HG02973 (cell line): ENCODE data around the gene BMS1.
"Not testable (repeated sequence)": the region's sequence is repeated elsewhere in the genome, so short reads cannot be mapped to it uniquely, and the experiment has no call there.

ENCODE experiments used
- ATAC-seq: cut with Tn5 transposase; IDR thresholded peaks from one replicate; pipeline ENCODE4 v1.9.1; 2021; ENCODE audit warnings: moderate library complexity; ENCODE audit not compliant: unreplicated experiment

BMS1 gene

DNA sequence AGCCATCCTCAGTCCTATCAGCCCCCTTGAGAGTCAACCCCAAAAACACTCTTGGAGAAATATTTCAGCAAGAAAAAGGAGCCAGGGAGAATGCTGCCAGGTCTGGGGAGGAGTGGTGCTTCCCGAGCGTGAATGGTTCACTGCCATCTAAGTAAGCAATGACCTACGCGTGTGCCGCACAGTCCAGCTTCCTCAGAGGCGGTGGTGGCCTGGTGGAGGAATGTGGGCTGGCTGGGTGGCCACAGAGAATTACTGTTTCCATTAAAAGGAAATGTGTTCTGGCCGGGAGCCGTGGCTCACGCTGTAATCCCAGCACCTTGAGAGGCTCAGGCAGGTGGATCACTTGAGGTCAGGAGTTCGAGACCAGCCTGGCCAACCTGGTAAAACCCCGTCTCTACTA lies 77.4 kb downstream of the BMS1 start:
- not testable (repeated sequence) for ATAC-seq

DNA sequence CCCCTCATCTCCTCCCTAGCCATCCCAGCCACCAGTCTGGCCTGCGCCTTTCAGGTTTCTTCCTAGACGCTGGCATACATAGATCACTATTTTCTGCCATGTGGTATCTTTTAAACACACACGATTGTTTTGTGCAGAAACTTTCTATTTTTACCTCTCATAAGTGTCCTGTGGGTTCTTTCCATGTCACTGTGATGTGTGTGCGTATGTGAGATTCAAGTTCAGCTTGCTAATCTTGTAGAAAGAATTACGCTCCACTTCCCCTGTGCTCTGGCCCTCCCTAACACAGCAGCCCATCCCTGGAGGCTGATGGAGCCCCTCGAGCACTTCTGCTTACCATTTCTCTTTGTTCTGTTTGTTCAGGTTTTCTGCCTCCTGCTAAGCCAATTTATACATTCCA lies 80.2 kb downstream of the BMS1 start:
- ATAC-seq = not testable (repeated sequence)

DNA sequence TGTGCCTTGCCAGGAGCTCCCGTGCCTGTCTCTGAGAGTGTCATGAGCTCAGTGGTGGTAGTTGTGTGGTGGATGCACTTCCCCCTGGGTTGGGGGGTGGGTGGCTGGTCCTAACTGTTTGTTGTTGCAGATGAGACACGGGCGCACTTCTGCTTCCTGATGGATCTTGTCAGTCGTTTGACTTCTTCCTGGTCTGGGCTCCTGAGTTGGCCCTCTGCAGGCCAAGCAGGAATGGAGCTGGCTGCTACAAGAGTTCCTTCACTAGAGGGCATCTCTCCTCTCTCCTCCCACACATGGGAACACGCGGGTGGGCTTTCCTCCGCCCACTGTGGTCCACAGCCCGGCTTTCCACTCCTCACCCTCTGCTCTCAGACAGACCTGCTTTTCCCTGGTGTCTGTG lies 82.0 kb downstream of the BMS1 start:
- no peak for ATAC-seq

GRCh38 chr10:42865716-42866114 lies 83.1 kb downstream of the BMS1 start:
- ATAC-seq = no peak

DNA sequence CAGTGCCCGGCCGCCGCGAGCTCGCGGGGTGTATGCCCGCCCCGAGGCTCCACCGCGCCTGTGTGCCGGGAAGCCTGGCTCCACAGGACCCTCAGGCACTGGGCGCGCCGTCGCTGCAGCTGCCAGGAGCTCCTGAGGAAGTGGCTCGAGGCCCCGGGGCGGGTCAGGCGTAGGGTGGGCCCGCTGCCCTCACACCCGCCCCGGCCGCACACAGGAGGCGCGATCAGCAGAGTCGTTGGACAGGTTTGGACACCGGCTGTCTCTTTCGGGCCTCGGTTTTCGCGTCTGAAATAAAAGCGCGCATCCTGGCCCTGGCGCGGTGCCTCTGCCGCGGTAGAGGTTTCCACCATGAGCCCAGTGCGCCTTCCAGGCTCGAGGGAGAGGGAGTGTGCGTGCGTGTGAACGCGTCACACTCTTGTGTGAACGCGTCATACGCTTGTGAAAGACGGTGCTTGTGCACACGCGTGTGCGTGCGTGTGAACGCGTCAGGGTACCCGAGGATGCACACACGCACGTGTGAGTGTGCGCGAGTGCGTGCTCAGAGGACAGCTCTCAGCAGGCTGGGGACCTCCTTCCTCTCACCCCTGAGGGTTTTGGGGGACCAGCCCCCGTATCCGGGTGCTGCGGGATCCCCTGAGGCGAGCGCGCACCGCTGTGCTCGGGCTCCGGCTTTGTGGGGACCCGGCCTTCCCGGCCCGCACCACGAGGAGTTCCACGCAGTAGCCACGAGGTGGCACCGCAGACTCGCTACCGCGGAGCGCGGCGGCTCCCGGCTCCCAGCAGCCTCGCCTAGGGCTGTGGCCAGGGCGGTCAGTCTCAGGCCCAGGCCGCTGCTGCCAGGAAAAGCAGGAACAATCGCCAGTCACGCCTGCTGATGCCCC lies 83.8 kb downstream of the BMS1 start:
- ATAC-seq = peak; percentile 62

GRCh38 chr10:42867571-42867970 lies 85.0 kb downstream of the BMS1 start:
- no peak for ATAC-seq

GRCh38 chr10:42868530-42868929 lies 85.9 kb downstream of the BMS1 start:
- no peak for ATAC-seq

GRCh38 chr10:42869977-42870350 lies 87.4 kb downstream of the BMS1 start:
- no peak for ATAC-seq

DNA sequence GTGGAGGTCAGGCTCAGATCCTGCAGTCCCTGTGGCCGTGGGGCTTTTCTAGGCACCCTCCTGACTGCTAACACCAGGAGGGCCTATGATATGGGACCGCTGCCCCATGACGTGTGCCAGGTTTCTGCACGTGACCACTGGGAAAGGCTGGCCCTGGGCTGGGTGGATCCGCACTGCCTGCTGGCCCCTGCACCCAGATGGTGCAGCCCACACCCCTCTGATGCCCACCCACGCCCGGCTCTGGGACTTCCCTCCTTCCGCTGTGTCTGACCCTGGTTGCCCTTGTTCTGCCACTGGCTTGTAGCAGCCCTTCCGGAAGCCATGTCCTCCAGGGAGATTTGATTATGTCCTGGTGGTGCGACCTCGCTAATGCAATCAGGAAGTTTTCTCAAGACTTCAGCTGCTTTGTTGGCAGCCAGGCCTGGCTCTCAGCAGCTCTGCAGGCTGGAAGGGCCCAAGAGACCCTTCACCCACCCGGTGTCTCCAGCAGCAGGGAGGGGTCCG lies 88.6 kb downstream of the BMS1 start:
- not testable (repeated sequence) for ATAC-seq

DNA sequence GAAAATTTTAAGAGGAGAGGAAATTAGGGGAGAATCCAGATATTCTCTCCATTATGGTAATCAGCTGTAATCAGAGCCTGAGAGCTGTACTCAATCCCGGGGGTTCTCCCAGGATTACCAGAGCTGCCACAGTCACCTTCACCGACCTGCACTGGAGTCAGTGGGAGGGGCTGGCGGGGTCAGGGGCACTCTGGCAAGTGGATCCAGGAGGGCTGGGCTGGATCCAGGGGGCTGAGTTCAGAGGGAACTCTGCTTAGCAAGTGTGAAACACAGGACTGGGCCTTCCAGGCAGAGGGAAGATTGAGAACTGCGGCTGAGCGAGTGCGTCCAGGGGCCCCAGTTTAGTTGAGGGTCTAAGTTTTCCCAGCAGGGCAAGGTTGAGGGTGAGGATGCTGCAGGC lies 89.2 kb downstream of the BMS1 start:
- no peak for ATAC-seq

- no peak for ATAC-seq
These were observed 90.4 kb downstream of the BMS1 start for GRCh38 chr10:42872865-42873435.

DNA sequence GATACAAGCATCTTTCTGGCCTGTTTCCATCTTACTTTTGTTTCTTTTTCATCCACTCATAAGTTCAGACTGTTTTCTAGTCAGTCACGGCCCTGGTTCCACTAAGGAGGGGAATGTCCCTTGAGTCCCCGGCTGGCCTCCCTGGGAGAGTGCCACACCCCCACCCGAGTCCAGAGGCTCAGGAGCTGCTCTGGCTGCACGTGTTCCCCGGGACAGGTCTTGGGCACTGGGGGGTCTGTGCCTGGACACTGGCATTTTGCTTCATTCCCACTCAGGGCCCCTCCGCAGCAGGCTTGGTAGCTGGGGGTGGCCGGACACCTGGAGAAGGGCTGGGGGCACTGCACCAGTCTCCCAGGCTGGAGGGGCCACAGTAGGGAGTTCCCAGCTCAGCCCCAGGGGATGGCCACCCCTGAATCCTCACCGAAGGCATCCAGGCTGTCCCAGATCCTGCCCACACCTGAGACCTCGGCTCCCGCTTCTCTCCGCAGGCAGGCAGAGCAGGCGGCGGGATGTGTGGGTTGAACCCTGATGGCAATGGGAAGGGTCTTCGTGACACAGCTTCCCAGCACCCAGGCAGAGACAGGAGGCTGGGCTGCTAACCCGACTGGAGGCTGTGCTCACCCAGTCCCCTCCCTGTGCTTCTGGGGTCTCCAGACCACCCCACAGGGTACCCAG lies 92.3 kb downstream of the BMS1 start:
- no peak for ATAC-seq

- no peak for ATAC-seq
These were observed 92.8 kb downstream of the BMS1 start for GRCh38 chr10:42875388-42875755.

DNA sequence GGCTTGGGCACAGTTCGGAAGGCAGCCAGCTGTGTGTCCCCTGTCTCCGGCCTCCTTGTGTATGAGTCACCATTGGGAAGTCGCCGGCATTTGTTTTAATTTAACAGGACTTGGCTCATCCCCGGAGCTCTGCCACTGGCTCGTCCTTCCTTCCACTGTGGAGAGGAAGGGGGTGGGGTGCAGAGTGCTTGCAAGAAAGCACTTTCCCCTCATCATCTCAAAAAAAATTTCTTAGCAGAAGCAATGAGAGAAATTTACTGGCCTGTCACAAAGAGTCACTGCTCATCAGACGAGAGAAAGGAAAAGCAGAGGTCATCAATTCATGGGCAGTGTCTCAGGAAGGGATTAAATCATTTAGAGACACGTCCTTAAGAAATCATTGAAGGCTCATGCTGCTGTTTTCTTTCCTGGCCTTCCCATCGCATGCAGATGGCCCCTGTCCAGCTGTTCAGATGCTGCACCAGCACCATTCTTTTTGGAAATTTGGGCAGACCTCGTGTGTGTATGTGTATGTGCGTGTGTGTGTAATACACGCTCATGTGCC lies 93.3 kb downstream of the BMS1 start:
- ATAC-seq = no peak

- no peak for ATAC-seq
These were observed 93.9 kb downstream of the BMS1 start for GRCh38 chr10:42876476-42876875.

DNA sequence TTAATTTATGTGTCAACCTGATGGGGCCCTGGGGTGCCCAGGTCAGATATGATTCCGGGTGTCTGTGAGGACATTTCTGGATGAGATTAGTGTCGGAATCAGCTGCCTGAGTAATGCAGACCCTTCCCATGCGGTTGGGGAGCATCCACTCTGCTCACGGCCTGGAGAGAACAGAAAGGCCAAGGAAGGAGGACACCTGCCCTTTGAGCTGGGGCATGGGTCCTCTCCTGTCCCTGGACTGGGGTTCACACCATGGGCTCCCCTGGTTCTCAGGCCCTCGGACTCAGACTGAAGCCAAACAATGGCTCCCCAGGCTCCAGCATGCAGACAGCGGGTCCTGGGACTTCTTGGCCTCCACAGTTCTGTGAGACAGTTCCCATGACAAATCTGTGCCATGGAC lies 94.3 kb downstream of the BMS1 start:
- no peak for ATAC-seq

DNA sequence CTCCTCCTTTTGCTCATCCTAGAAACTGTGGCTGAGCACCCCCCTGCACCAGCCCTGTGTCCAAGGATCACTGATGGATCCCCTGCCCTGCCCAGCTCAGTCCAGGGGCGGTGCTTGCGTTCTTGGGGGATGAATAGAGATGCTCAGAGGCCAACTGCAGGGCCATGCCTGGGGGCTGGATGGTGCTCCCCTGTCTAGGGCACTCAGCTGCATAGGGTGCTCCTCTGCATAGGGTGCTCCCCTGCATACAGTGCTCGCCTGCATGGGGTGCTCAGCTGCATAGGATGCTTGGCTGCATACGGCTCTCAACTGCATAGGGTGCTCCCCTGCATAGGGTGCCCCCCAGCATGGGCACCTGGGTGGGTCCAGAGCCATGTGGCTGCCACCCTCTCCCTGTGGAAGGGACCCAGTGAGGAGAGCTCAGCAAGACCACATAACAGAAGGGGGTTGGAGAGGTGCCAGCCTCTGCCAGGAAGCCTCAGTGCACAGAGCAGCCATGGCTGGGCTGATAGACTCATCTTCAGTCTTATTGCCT lies 95.0 kb downstream of the BMS1 start:
- ATAC-seq = no peak

DNA sequence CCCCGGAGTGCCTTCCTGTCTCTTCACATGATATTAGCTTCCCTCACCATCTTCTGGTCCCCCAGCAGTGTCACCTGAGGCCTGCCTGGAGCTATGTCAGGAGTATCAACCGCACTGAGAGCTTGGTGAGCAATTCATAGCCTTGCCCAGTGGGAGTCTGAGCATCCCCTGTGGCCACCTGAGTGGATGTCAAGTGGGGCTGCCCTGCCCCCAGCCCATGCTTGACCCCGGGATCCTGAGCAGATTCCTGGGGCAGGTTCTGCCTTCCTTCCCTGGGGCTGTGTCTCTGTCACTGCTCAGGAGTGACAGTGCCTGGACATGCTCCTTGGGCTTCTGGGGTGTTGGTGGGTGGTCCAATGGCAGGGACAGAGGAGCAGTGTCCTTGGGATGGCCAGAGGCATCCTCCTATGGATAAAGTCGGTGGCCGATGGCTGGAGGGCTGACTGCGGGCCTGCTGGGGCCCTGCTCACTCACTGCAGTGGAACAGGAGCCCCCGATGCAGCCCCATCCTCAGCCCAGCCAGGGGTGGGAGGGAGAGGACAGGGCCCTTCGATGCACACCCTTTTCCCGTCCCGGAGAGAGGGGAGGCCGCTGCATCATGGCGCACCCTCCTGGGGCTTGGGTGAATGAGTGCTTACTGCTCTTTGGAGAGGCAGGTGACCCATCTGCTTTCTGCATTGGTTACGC lies 95.7 kb downstream of the BMS1 start:
- no peak for ATAC-seq

- no peak for ATAC-seq
These were observed 96.2 kb downstream of the BMS1 start for GRCh38 chr10:42878821-42879195.

DNA sequence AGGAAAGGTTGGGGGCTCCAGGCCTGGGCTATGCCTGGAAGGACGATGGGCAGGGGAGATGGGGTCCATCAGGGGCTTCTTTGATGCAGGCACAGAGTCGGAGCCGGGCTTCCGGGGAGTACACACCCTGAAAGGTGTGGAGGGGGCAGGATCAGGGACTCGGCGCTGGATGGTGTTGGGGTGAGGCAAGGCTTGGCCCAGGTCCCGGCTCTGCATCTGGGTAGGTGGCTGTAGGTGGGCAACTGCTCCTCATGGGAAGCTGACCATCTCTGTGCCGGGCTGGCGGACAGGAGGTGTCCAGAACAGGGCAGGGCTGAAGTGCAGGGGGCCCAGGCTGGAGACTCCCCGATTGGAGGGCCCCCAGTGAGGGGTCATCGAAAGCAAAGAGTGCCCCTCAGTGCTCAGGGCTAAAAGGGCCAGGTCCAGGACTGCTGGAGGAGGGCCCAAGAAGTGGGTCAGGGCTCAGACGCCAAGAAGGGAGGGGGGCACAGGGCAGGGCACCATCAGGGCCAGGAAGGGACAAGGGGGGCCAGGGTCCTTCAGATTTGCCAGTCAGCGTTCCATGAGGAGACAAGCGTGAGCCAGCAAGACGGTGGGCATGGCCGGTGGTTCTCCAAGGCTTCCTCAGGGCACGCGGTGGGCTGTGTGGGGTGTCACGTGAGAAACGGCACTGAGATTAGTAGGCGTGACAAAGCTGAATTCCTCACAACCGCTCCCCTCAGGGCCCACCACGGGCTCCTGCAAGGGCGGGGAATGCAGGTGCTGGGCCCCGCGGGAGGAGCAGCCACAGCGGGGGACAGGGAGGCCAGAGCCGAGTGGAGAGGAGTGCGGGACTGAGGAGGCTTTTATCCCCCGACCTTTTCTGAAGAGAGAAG lies 97.0 kb downstream of the BMS1 start:
- ATAC-seq = no peak
